GM23338 (cell line): ENCODE measurements around the gene RRN3. TPM values are rescaled to one million over a fixed set of nuclear protein-coding genes. Genes with fewer than 3 reads are reported as not detected.
"Not testable (repeated sequence)": the region's sequence is repeated elsewhere in the genome, so short reads cannot be mapped to it uniquely, and the experiment has no call there.

ENCODE experiments used
- ATAC-seq: fragments of 200-7000 bp; cut with Tn5 transposase; 3 replicates; pipeline ENCODE4 v1.9.1; 2020
- DNase-seq: peaks from one replicate; pipeline ENCODE4 v3.0.0-alpha.2; 2015; ENCODE audit warnings: low spot score
- H2AFZ ChIP-seq: fragments of 200-600 bp; sonication (generic); 2 replicates; pipeline ENCODE4 v1.8.0; 2016; ENCODE audit warnings: antibody characterized with exemption, mild to moderate bottlenecking, moderate library complexity
- H3F3A ChIP-seq: fragments of 200-600 bp; sonication (generic); replicated peaks from 2 replicates; pipeline ENCODE4 v1.8.0; 2017; ENCODE audit warnings: antibody characterized with exemption, mixed run types, low read depth
- H3K27ac ChIP-seq: fragments of 200-600 bp; sonication (generic); 2 replicates; pipeline ENCODE4 v1.6.1; 2016; ENCODE audit warnings: low read depth
- H3K27me3 ChIP-seq: fragments of 200-600 bp; sonication (generic); 2 replicates; pipeline ENCODE4 v1.8.0; 2016; ENCODE audit warnings: mild to moderate bottlenecking, mixed run types, moderate library complexity; ENCODE audit not compliant: insufficient read depth
- H3K36me3 ChIP-seq: fragments of 200-600 bp; sonication (generic); 2 replicates; pipeline ENCODE4 v1.8.0; 2016; ENCODE audit warnings: mild to moderate bottlenecking; ENCODE audit not compliant: insufficient read depth
- H3K4me1 ChIP-seq: fragments of 200-600 bp; sonication (generic); 2 replicates; pipeline ENCODE4 v1.8.0; 2016; ENCODE audit warnings: mild to moderate bottlenecking, moderate library complexity; ENCODE audit not compliant: insufficient read depth
- H3K4me2 ChIP-seq: fragments of 200-600 bp; sonication (generic); 2 replicates; pipeline ENCODE4 v1.7.1; 2017; ENCODE audit warnings: mixed run types
- H3K4me3 ChIP-seq: fragments of 200-600 bp; sonication (generic); 2 replicates; pipeline ENCODE4 v1.6.1; 2016; ENCODE audit warnings: mixed run types
- H3K79me2 ChIP-seq: fragments of 200-600 bp; sonication (generic); replicated peaks from 2 replicates; pipeline ENCODE4 v1.8.0; 2017; ENCODE audit warnings: mild to moderate bottlenecking; ENCODE audit not compliant: insufficient read depth
- H3K9me2 ChIP-seq: fragments of 200-600 bp; sonication (generic); 2 replicates; pipeline ENCODE4 v1.8.0; 2017; ENCODE audit not compliant: insufficient read depth
- H4K20me1 ChIP-seq: fragments of 200-600 bp; sonication (generic); replicated peaks from 2 replicates; pipeline ENCODE4 v1.8.0; 2017; ENCODE audit warnings: mild to moderate bottlenecking; ENCODE audit not compliant: insufficient read depth
- H3K27ac Mint-ChIP-seq: 2 replicates; pipeline ENCODE4 v1.8.0; 2020; ENCODE audit warnings: inconsistent platforms, mild to moderate bottlenecking, moderate library complexity, mixed read lengths
- H3K27me3 Mint-ChIP-seq: 3 replicates; pipeline ENCODE4 v1.8.0; 2022; ENCODE audit warnings: low read depth, mild to moderate bottlenecking, moderate library complexity, mixed read lengths, inconsistent platforms; ENCODE audit not compliant: insufficient read depth, poor library complexity
- H3K36me3 Mint-ChIP-seq: 3 replicates; pipeline ENCODE4 v1.8.0; 2021; ENCODE audit warnings: low read depth, mild to moderate bottlenecking, inconsistent platforms, moderate library complexity, mixed read lengths
- H3K4me1 Mint-ChIP-seq: 3 replicates; pipeline ENCODE4 v1.8.0; 2020; ENCODE audit warnings: mild to moderate bottlenecking, inconsistent platforms, mixed read lengths
- H3K4me3 Mint-ChIP-seq: 3 replicates; pipeline ENCODE4 v1.8.0; 2021; ENCODE audit warnings: moderate library complexity, mild to moderate bottlenecking, inconsistent platforms, mixed read lengths
- H3K9me3 Mint-ChIP-seq: 3 replicates; pipeline ENCODE4 v1.8.0; 2020; ENCODE audit warnings: moderate library complexity, mild to moderate bottlenecking, inconsistent platforms, mixed read lengths
- microRNA counts: library from miRNA; unstranded; fragments of <30 nt; microRNA quantifications from one replicate; lab custom pipeline; 2017
- microRNA-seq: library from miRNA; unstranded; fragments of <30 nt; microRNA quantifications from one replicate; pipeline ENCODE4, GENCODE V29; 2017
- polyA plus RNA-seq: library from polyadenylated mRNA; unstranded; fragments of >200 nt; fragmentation: Nextera tagmentation; extraction: Ambion mirVana; gene quantifications from 2 replicates; pipeline ENCODE4 v1.2.1, GENCODE V29; 2016
- small RNA-seq: library from RNA; depleted of rRNA; stranded (forward); fragments of <200 nt; gene quantifications from one replicate; pipeline ENCODE3, GENCODE V24; 2014; ENCODE audit warnings: low replicate concordance
- total RNA-seq: library from RNA; depleted of rRNA; stranded (reverse); fragments of >200 nt; shearing (Covaris generic); gene quantifications from 2 replicates; pipeline ENCODE4 v1.2.3, GENCODE V29; 2014; rRNA removed

RRN3 gene
- total and polyA plus RNA-seq, 2 experiments from 2014 or later: 15.4 to 41.5 TPM

- H3K9me3 Mint-ChIP-seq, H3K4me3 Mint-ChIP-seq, H3K27me3 Mint-ChIP-seq, H3K27ac ChIP-seq, H2AFZ ChIP-seq, H3K27me3 ChIP-seq, DNase-seq, H3K4me2 ChIP-seq, H3K27ac Mint-ChIP-seq, H4K20me1 ChIP-seq, ATAC-seq, H3K4me1 Mint-ChIP-seq, H3K9me2 ChIP-seq, H3K4me3 ChIP-seq, H3F3A ChIP-seq, H3K79me2 ChIP-seq, H3K4me1 ChIP-seq: not testable (repeated sequence)
- H3K36me3 ChIP-seq: peaks cover 20% of the 10 kb centered on the region
- H3K36me3 Mint-ChIP-seq: peaks cover 57% of the 10 kb centered on the region
Observed at GRCh38 chr16:15015671-15016070, 78.4 kb downstream of the RRN3 start.

GRCh38 chr16:15012941-15013340, 81.1 kb downstream of the RRN3 start:
- H3K36me3 Mint-ChIP-seq: peaks cover 51% of the 10 kb centered on the region
- H3K27ac ChIP-seq, DNase-seq: not testable (repeated sequence)

More at GRCh38 chr16:15012941-15013340, 81.1 kb downstream of the RRN3 start:
- H4K20me1 ChIP-seq, H3K27ac Mint-ChIP-seq, H3K27me3 Mint-ChIP-seq, H3K27me3 ChIP-seq, H3F3A ChIP-seq, H3K9me3 Mint-ChIP-seq, ATAC-seq, H2AFZ ChIP-seq, H3K4me1 ChIP-seq, H3K79me2 ChIP-seq, H3K4me3 Mint-ChIP-seq, H3K4me3 ChIP-seq, H3K9me2 ChIP-seq, H3K4me1 Mint-ChIP-seq, H3K4me2 ChIP-seq: not testable (repeated sequence)
- H3K36me3 ChIP-seq: peaks cover 10% of the 10 kb centered on the region

MicroRNAs encoded within 50 kb of the gene (microRNA counts, 767-probe panel; counts per million panel counts)
- not detected for microRNA hsa-miR-1972 (lab: Ali Mortazavi, UCI)

Small RNA genes within 50 kb of the gene (microRNA-seq; reads per million reads assigned to microRNA genes)
- gene MIR1972-1 (not detected), gene MIR6511B2 (not detected)

Small RNA genes within 50 kb of the gene (small RNA-seq; reads per million reads assigned to genes)
- not detected for gene MIR1972-1

Other genes with a start within 250 kb of the RRN3 start
- gene NPIPA1, start 156.8 kb downstream of the RRN3 start, total RNA-seq: 61.4 and 77.4 TPM in 2 replicates
- gene NPIPA1, start 156.8 kb downstream of the RRN3 start, polyA plus RNA-seq: 53.2 and 54.4 TPM in 2 replicates
- 86.1 and 91.6 TPM in 2 replicates for gene PDXDC1, start 119.2 kb downstream of the RRN3 start, total RNA-seq
- 39.0 and 40.0 TPM in 2 replicates for gene PDXDC1, start 119.2 kb downstream of the RRN3 start, polyA plus RNA-seq
- gene NTAN1, start 38.2 kb downstream of the RRN3 start, total RNA-seq: 31.4 and 39.4 TPM in 2 replicates
- 51.0 and 53.4 TPM in 2 replicates for gene NTAN1, start 38.2 kb downstream of the RRN3 start, polyA plus RNA-seq